Measurements from ENCODE around the gene LY6G6C.

DNA sequence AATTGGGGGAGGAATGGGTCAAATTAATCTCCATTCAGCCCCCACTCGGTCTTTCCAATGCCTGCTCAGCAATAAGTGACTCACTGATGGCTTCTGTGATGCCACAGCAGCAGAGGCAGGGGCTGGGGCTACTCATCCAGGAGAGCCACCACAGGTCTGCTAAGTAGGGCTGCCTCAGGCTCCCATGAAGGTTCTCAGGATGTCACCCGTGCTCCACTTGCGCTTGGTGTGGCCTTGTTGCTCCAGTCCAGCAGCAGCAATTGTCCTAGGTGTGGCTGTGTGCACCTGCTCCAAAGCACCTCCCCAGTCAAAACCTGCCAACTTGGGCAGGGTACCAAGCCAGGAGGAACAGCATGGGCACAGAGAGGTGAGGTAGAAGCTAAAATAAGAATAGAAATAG is 627 bp upstream of the LY6G6C start:
- TF ChIP-seq, protein P1, sequence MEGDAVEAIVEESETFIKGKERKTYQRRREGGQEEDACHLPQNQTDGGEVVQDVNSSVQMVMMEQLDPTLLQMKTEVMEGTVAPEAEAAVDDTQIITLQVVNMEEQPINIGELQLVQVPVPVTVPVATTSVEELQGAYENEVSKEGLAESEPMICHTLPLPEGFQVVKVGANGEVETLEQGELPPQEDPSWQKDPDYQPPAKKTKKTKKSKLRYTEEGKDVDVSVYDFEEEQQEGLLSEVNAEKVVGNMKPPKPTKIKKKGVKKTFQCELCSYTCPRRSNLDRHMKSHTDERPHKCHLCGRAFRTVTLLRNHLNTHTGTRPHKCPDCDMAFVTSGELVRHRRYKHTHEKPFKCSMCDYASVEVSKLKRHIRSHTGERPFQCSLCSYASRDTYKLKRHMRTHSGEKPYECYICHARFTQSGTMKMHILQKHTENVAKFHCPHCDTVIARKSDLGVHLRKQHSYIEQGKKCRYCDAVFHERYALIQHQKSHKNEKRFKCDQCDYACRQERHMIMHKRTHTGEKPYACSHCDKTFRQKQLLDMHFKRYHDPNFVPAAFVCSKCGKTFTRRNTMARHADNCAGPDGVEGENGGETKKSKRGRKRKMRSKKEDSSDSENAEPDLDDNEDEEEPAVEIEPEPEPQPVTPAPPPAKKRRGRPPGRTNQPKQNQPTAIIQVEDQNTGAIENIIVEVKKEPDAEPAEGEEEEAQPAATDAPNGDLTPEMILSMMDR (IDR thresholded peaks at IDR 0.05), result no peak
- TF ChIP-seq POLR2AphosphoS5 (IDR thresholded peaks at IDR 0.05), result no peak

Data from breast epithelium (tissue), 3 donors.